DND-41 (cell line): ENCODE data around the gene ELMOD1.
A peak's percentile ranks its signal among the peaks of the same experiment; 100 is the strongest.

Experiments
- ATAC-seq: fragments of 200-7000 bp; cut with Tn5 transposase; 3 replicates; pipeline ENCODE4 v1.9.1; 2021; ENCODE audit warnings: low read depth; ENCODE audit not compliant: insufficient read depth
- DNase-seq: peaks from one replicate; pipeline ENCODE4 v3.0.0-alpha.2; 2020
- H2AFZ ChIP-seq: 2 replicates; pipeline ENCODE4 v1.6.0; 2012; ENCODE audit warnings: low read depth, low read length
- H3K27ac ChIP-seq: 2 replicates; pipeline ENCODE4 v1.5.1; 2012; ENCODE audit warnings: low read length, inconsistent platforms
- H3K27me3 ChIP-seq: fragments of 200-600 bp; sonication (generic); 2 replicates; pipeline ENCODE4 v1.6.0; 2012; ENCODE audit warnings: low read length, mild to moderate bottlenecking, inconsistent platforms; ENCODE audit not compliant: insufficient read depth, poor library complexity
- H3K36me3 ChIP-seq: 2 replicates; pipeline ENCODE4 v1.5.1; 2012; ENCODE audit warnings: low read length, inconsistent platforms; ENCODE audit not compliant: insufficient read depth
- H3K4me1 ChIP-seq: 2 replicates; pipeline ENCODE4 v1.5.1; 2012; ENCODE audit warnings: mild to moderate bottlenecking, low read length; ENCODE audit not compliant: insufficient read depth
- H3K4me2 ChIP-seq: 2 replicates; pipeline ENCODE4 v1.6.0; 2012; ENCODE audit warnings: mild to moderate bottlenecking, moderate library complexity, low read length, inconsistent platforms; ENCODE audit not compliant: insufficient read depth
- H3K4me3 ChIP-seq, 2 experiments: fragments of 200-600 bp in 1 of 2; shearing (Covaris generic) in 1 of 2; 2 replicates each; pipeline ENCODE4 v1.5.1; 2012 to 2016; ENCODE audit warnings: inconsistent platforms in 2 of 2, low read length in 2 of 2, mild to moderate bottlenecking in 2 of 2, low read depth in 1 of 2, moderate library complexity in 1 of 2
- H3K79me2 ChIP-seq: 2 replicates; pipeline ENCODE4 v1.6.0; 2012; ENCODE audit warnings: low read length, inconsistent platforms; ENCODE audit not compliant: insufficient read depth
- H3K9ac ChIP-seq: 2 replicates; pipeline ENCODE4 v1.6.0; 2012; ENCODE audit warnings: low read depth, mild to moderate bottlenecking, inconsistent platforms, low read length, moderate library complexity
- H3K9me3 ChIP-seq: 2 replicates; pipeline ENCODE4 v1.5.1; 2012; ENCODE audit warnings: low read length, moderate library complexity, mild to moderate bottlenecking, inconsistent platforms; ENCODE audit not compliant: insufficient read depth, severe bottlenecking
- H4K20me1 ChIP-seq: 2 replicates; pipeline ENCODE4 v1.6.0; 2012; ENCODE audit warnings: low read length; ENCODE audit not compliant: insufficient read depth
- EZH2 ChIP-seq: IDR thresholded peaks from 3 replicates; pipeline ENCODE4 v1.6.1; 2012; ENCODE audit warnings: borderline replicate concordance, low read depth, mild to moderate bottlenecking, moderate library complexity, low read length, inconsistent platforms; ENCODE audit not compliant: severe bottlenecking
- TF ChIP-seq, protein P1 (sequence below): IDR thresholded peaks from 2 replicates; pipeline ENCODE4 v1.5.1; 2012; ENCODE audit warnings: borderline replicate concordance, low read length, moderate library complexity, mild to moderate bottlenecking; ENCODE audit not compliant: poor library complexity, severe bottlenecking; ENCODE audit errors: extremely low read depth

ELMOD1 gene

DNA sequence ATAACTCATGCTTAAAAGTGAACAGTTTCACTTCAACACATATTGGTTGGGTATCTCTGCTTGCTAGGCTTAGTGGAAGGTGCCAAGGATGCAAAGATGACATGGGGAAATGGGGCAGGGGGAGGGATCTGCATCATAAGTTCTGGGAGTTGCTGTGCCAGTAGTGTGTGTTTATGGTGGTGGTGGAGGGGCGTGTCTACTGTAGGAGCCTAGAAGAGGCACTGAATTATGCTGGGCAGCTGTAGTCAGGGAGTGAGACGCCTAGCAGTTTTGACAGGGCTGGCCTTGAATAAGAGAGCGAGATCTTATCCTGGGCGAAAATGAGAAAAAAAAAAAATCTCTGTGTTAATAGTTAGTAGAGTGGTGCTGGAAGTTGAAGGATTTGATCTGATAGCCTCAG, 3.0 kb downstream of the ELMOD1 start:
- DNase-seq = no peak
- ATAC-seq = no peak
- Histone ChIP-seq H4K20me1 (no peaks in the 10 kb centered on the region), H3K9ac (no peak overlapping the region), H3K4me2 (no peak overlapping the region), H3K27me3 (peaks cover 5% of the 10 kb centered on the region), H3K79me2 (no peaks in the 10 kb centered on the region), H3K4me3 (no peak overlapping the region), H3K4me1 (no peaks in the 10 kb centered on the region), H3K9me3 (no peaks in the 10 kb centered on the region), H2AFZ (no peak overlapping the region), H3K36me3 (no peaks in the 10 kb centered on the region), H3K27ac (no peak overlapping the region)
- TF ChIP-seq EZH2 = no peak
- TF ChIP-seq, protein P1, sequence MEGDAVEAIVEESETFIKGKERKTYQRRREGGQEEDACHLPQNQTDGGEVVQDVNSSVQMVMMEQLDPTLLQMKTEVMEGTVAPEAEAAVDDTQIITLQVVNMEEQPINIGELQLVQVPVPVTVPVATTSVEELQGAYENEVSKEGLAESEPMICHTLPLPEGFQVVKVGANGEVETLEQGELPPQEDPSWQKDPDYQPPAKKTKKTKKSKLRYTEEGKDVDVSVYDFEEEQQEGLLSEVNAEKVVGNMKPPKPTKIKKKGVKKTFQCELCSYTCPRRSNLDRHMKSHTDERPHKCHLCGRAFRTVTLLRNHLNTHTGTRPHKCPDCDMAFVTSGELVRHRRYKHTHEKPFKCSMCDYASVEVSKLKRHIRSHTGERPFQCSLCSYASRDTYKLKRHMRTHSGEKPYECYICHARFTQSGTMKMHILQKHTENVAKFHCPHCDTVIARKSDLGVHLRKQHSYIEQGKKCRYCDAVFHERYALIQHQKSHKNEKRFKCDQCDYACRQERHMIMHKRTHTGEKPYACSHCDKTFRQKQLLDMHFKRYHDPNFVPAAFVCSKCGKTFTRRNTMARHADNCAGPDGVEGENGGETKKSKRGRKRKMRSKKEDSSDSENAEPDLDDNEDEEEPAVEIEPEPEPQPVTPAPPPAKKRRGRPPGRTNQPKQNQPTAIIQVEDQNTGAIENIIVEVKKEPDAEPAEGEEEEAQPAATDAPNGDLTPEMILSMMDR = no peak

DNA sequence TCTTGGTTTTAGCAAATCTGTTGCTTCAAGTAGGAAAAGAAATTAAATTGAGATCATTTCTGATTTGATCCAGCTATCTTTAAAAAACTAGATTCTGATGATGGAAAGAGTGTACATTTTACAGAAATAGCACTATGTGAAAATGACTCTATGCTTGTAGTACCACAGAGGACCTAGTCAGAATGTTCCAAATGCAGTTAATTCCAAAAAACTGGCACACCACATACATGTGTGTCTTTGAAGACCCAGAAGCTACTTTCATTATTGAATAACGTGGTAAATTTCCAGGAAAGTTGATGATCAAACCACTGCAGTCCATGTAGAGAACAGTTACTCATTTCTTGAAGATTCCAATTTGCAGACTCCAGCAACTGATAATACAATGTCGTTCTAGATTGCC, 3.8 kb downstream of the ELMOD1 start:
- ATAC-seq (no peak), DNase-seq (no peak)
- H3K27ac ChIP-seq = no peak overlapping the region
- H2AFZ ChIP-seq = no peak overlapping the region
- TF ChIP-seq, protein P1 = no peak
- no peak for TF ChIP-seq EZH2
- H3K36me3 ChIP-seq = no peaks in the 10 kb centered on the region
- H3K4me1 ChIP-seq = no peaks in the 10 kb centered on the region
- no peak overlapping the region for H3K4me2 ChIP-seq
- H3K9ac ChIP-seq = no peak overlapping the region
- H3K9me3 ChIP-seq = no peaks in the 10 kb centered on the region
- no peaks in the 10 kb centered on the region for H4K20me1 ChIP-seq
- no peak overlapping the region for H3K4me3 ChIP-seq
- H3K79me2 ChIP-seq = no peaks in the 10 kb centered on the region
- peaks cover 3% of the 10 kb centered on the region for H3K27me3 ChIP-seq

- H3K4me2 ChIP-seq = no peak overlapping the region
- H3K9me3 ChIP-seq = no peaks in the 10 kb centered on the region
- ATAC-seq (peak; percentile 55; the same call in 1 of the 3 replicates), DNase-seq (no peak)
- no peak overlapping the region for H3K27ac ChIP-seq
- TF ChIP-seq, protein P1 = peak; percentile 44
- no peak for TF ChIP-seq EZH2
- no peak overlapping the region for H2AFZ ChIP-seq
- no peaks in the 10 kb centered on the region for H3K79me2 ChIP-seq
- no peak overlapping the region for H3K9ac ChIP-seq
- no peaks in the 10 kb centered on the region for H3K36me3 ChIP-seq
- no peaks in the 10 kb centered on the region for H3K27me3 ChIP-seq
- H3K4me1 ChIP-seq = no peaks in the 10 kb centered on the region
- no peak overlapping the region for H3K4me3 ChIP-seq
- no peaks in the 10 kb centered on the region for H4K20me1 ChIP-seq
These were observed 7.5 kb downstream of the ELMOD1 start for GRCh38 chr11:107598225-107599139.
